CD14-positive monocyte (primary cell): ENCODE data around the gene EPHA2. TPM values are rescaled to one million over a fixed set of nuclear protein-coding genes. Genes with fewer than 3 reads are reported as not detected.

Source experiments
- DNase-seq, 3 donors: peaks; one replicate each; pipeline ENCODE4 v3.0.0-alpha.2; 2011 to 2022
- H2AFZ ChIP-seq: 2 replicates; pipeline ENCODE4 v1.6.0; 2012; ENCODE audit warnings: mild to moderate bottlenecking, low read depth, low read length, inconsistent platforms; ENCODE audit not compliant: insufficient read depth, poor library complexity, severe bottlenecking
- H3K27ac ChIP-seq, 2 donors: 1 replicate in 1 of 2; 2 replicates in 1 of 2; pipeline ENCODE4 v1.5.1; 2012 to 2013; ENCODE audit warnings: low read length in 2 of 2, control low read depth in 1 of 2, inconsistent platforms in 1 of 2, low read depth in 1 of 2, mild to moderate bottlenecking in 1 of 2
- H3K27me3 ChIP-seq, 2 donors: one replicate each; pipeline versions ENCODE4 v1.6.0 to v1.6.1; 2011 to 2013; ENCODE audit warnings: low read length in 2 of 2; ENCODE audit not compliant: control insufficient read depth in 2 of 2, insufficient read depth in 2 of 2
- H3K36me3 ChIP-seq, 2 donors: replicated peaks in 1 of 2; 1 replicate in 1 of 2; 2 replicates in 1 of 2; pipeline versions ENCODE4 v1.5.1 to v1.6.1; 2012 to 2013; ENCODE audit warnings: low read length in 2 of 2, control low read depth in 1 of 2, inconsistent platforms in 1 of 2, mild to moderate bottlenecking in 1 of 2; ENCODE audit not compliant: insufficient read depth in 2 of 2, control insufficient read depth in 1 of 2
- H3K4me1 ChIP-seq, 2 donors: 1 replicate in 1 of 2; 2 replicates in 1 of 2; pipeline versions ENCODE4 v1.5.1 to v1.6.1; 2012 to 2013; ENCODE audit warnings: low read length in 2 of 2, control low read depth in 1 of 2, inconsistent platforms in 1 of 2, mild to moderate bottlenecking in 1 of 2, moderate library complexity in 1 of 2; ENCODE audit not compliant: insufficient read depth in 2 of 2, control insufficient read depth in 1 of 2
- H3K4me2 ChIP-seq: replicated peaks from 2 replicates; pipeline ENCODE3; 2012; ENCODE audit warnings: low read length, moderate library complexity, mild to moderate bottlenecking; ENCODE audit not compliant: poor library complexity, severe bottlenecking; ENCODE audit errors: extremely low read depth
- H3K4me3 ChIP-seq, 3 experiments: fragments of 200-600 bp in 1 of 3; sonication (generic) in 1 of 3; replicated peaks in 1 of 3; 1 replicate in 2 of 3; 2 replicates in 1 of 3; pipeline ENCODE4 v1.5.1; 2011 to 2013; ENCODE audit warnings: low read length in 3 of 3, mild to moderate bottlenecking in 3 of 3, control low read depth in 2 of 3, low read depth in 2 of 3, inconsistent platforms in 1 of 3, moderate library complexity in 1 of 3
- H3K79me2 ChIP-seq: 2 replicates; pipeline ENCODE4 v1.6.0; 2012; ENCODE audit warnings: mild to moderate bottlenecking, control low read depth, inconsistent platforms, low read length, moderate library complexity; ENCODE audit not compliant: insufficient read depth
- H3K9ac ChIP-seq: 2 replicates; pipeline ENCODE4 v1.6.0; 2017; ENCODE audit warnings: low read length, mild to moderate bottlenecking; ENCODE audit not compliant: insufficient read depth, poor library complexity, severe bottlenecking
- H3K9me3 ChIP-seq, 2 donors: replicated peaks in 1 of 2; 1 replicate in 1 of 2; 2 replicates in 1 of 2; pipeline versions ENCODE4 v1.5.1 to v1.6.1; 2012 to 2013; ENCODE audit warnings: low read length in 2 of 2, control low read depth in 1 of 2; ENCODE audit not compliant: control insufficient read depth in 1 of 2, insufficient read depth in 1 of 2
- H4K20me1 ChIP-seq: 2 replicates; pipeline ENCODE4 v1.6.0; 2012; ENCODE audit warnings: mild to moderate bottlenecking, low read length, control low read depth, moderate library complexity; ENCODE audit not compliant: insufficient read depth
- H3K27ac Mint-ChIP-seq, 7 donors: one replicate each; pipeline ENCODE4 v1.8.0; 2020; ENCODE audit warnings: mild to moderate bottlenecking in 7 of 7, mixed read lengths in 7 of 7, moderate library complexity in 6 of 7, inconsistent platforms in 2 of 7
- H3K27me3 Mint-ChIP-seq, 3 donors: one replicate each; pipeline ENCODE4 v1.8.0; 2021 to 2022; ENCODE audit warnings: low read depth in 3 of 3, mild to moderate bottlenecking in 3 of 3, mixed read lengths in 3 of 3, moderate library complexity in 3 of 3, inconsistent platforms in 1 of 3
- H3K36me3 Mint-ChIP-seq, 2 donors: one replicate each; pipeline ENCODE4 v1.8.0; 2020; ENCODE audit warnings: mixed read lengths in 2 of 2, inconsistent platforms in 1 of 2, mild to moderate bottlenecking in 1 of 2
- H3K4me1 Mint-ChIP-seq: one replicate; pipeline ENCODE4 v1.8.0; 2020; ENCODE audit warnings: mild to moderate bottlenecking, mixed read lengths
- H3K4me3 Mint-ChIP-seq, 2 donors: one replicate each; pipeline ENCODE4 v1.8.0; 2020; ENCODE audit warnings: mild to moderate bottlenecking in 2 of 2, mixed read lengths in 2 of 2, moderate library complexity in 1 of 2
- H3K9me3 Mint-ChIP-seq, 7 donors: one replicate each; pipeline ENCODE4 v1.8.0; 2020 to 2022; ENCODE audit warnings: mixed read lengths in 7 of 7, mild to moderate bottlenecking in 6 of 7, moderate library complexity in 6 of 7, inconsistent platforms in 2 of 7
- CTCF ChIP-seq: fragments of 200-600 bp; IDR thresholded peaks from one replicate; pipeline ENCODE4 v1.8.0; 2022; ENCODE audit warnings: antibody characterized with exemption, mild to moderate bottlenecking
- WGBS: methylation state at CpG from one replicate; pipeline ENCODE4 v1.1.5; 2013; ENCODE audit warnings: missing lambda C conversion rate; ENCODE audit not compliant: insufficient coverage; 5-methylcytosine and 5-hydroxymethylcytosine counted together
- intact Hi-C, 2 donors: fragments of 100-400 bp; cut with micrococcal nuclease; formaldehyde crosslinking; loops; one replicate each; pipeline versions ENCODE4 v1.15.0 to v1.15.1; 2023
- polyA plus RNA-seq, 3 donors: library from polyadenylated mRNA; depleted of rRNA in 1 of 3; unstranded in 2 of 3; stranded (reverse) in 1 of 3; fragments of 300-500 nt in 2 of 3; fragments of >200 nt in 1 of 3; fragmentation: Illumina TruSeq in 2 of 3; gene quantifications; 1 replicate in 2 of 3; 2 replicates in 1 of 3; pipeline ENCODE4 v1.2.3, GENCODE V29; 2012 to 2021

Gene EPHA2
- polyA plus RNA-seq, 3 donors, result 0.03 TPM; not detected in 2

- no peak overlapping the region for H2AFZ ChIP-seq
- intact Hi-C loops, result no loop called here
- Mint-ChIP-seq H3K4me3 (no peak overlapping the region), H3K4me1 (peaks cover 11% of the 10 kb centered on the region), H3K27ac (peak overlapping the region in 1 of 7 donors; percentile 35), H3K9me3 (peaks cover 0 to 6% (median 0%) of the 10 kb centered on the region in 7 donors), H3K27me3 (peaks cover 17 to 25% (median 25%) of the 10 kb centered on the region in 3 donors), H3K36me3 (peaks cover 0 to 3% of the 10 kb centered on the region in 2 donors)
- H3K9me3 ChIP-seq, result peaks cover 0 to 4% of the 10 kb centered on the region in 2 donors
- peaks cover 8 to 17% of the 10 kb centered on the region in 2 donors for H3K27me3 ChIP-seq
- no peaks in the 10 kb centered on the region for H3K79me2 ChIP-seq
- DNase-seq, result no peak
- no peak overlapping the region for H3K9ac ChIP-seq
- no peak overlapping the region for H3K4me2 ChIP-seq
- peaks cover 7 to 10% of the 10 kb centered on the region in 2 donors for H3K4me1 ChIP-seq
- no peaks in the 10 kb centered on the region for H3K36me3 ChIP-seq
- no peak overlapping the region for H3K4me3 ChIP-seq
- no peak for TF ChIP-seq CTCF
- no peak overlapping the region for H3K27ac ChIP-seq
- WGBS, result 76% methylated on average over 6 of the region's 12 CpGs
- H4K20me1 ChIP-seq, result no peaks in the 10 kb centered on the region
Observed at GRCh38 chr1:16077406-16078245, 78.2 kb downstream of the EPHA2 start.

GRCh38 chr1:16076865-16077238 lies 79.0 kb downstream of the EPHA2 start:
- Mint-ChIP-seq H3K27ac (no peak overlapping the region), H3K4me1 (peaks cover 11% of the 10 kb centered on the region), H3K4me3 (no peak overlapping the region), H3K9me3 (peaks cover 0 to 6% (median 0%) of the 10 kb centered on the region in 7 donors), H3K27me3 (peaks cover 25 to 32% (median 32%) of the 10 kb centered on the region in 3 donors), H3K36me3 (peaks cover 0 to 3% of the 10 kb centered on the region in 2 donors)
- Histone ChIP-seq H3K27ac (no peak overlapping the region), H4K20me1 (no peaks in the 10 kb centered on the region), H2AFZ (no peak overlapping the region), H3K9ac (no peak overlapping the region), H3K4me2 (no peak overlapping the region), H3K27me3 (peaks cover 8 to 25% of the 10 kb centered on the region in 2 donors), H3K4me1 (peaks cover 7 to 10% of the 10 kb centered on the region in 2 donors), H3K79me2 (no peaks in the 10 kb centered on the region), H3K4me3 (no peak overlapping the region), H3K36me3 (no peaks in the 10 kb centered on the region), H3K9me3 (peaks cover 0 to 4% of the 10 kb centered on the region in 2 donors)
- intact Hi-C loops, result no loop called here
- DNase-seq, result no peak
- no peak for TF ChIP-seq CTCF
- 95% methylated on average over 9 of the region's 11 CpGs for WGBS
